ENCODE data around the gene ZIC5.

DNA sequence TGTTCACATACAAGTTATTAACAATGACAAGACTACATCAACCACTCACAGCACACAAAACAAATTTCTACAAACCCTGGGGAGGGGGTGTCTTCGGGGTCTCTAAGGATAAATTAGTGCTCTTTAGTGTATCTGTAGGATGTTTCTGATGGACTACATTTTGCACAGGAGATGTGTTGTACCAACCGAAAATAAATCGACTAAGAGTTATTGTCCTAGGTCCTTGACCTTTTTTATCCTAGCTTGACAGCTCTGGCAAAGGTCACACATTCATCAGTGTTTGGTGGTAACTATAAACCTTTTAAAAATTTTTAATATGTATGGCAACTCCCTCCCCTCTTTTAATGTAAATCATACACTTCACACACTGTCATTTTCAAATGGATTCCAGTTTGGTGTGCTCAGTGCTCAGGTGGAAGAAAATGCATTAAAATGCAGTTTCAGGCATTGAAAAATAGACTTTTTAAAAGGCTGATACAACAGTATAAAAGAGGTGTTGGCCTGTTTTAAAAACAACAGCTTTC, 7.7 kb downstream of the ZIC5 start:
- TF ChIP-seq, protein P1, sequence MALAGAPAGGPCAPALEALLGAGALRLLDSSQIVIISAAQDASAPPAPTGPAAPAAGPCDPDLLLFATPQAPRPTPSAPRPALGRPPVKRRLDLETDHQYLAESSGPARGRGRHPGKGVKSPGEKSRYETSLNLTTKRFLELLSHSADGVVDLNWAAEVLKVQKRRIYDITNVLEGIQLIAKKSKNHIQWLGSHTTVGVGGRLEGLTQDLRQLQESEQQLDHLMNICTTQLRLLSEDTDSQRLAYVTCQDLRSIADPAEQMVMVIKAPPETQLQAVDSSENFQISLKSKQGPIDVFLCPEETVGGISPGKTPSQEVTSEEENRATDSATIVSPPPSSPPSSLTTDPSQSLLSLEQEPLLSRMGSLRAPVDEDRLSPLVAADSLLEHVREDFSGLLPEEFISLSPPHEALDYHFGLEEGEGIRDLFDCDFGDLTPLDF (CRISPR knock-in tag; IDR thresholded peaks at IDR 0.05): no peak
- no peak for TF ChIP-seq CREB1 (IDR thresholded peaks at IDR 0.05)
- TF ChIP-seq CREB1 (CRISPR knock-in tag; IDR thresholded peaks at IDR 0.05): no peak
- TF ChIP-seq ONECUT2 (CRISPR knock-in tag; IDR thresholded peaks at IDR 0.05): no peak
- TF ChIP-seq, protein P2, sequence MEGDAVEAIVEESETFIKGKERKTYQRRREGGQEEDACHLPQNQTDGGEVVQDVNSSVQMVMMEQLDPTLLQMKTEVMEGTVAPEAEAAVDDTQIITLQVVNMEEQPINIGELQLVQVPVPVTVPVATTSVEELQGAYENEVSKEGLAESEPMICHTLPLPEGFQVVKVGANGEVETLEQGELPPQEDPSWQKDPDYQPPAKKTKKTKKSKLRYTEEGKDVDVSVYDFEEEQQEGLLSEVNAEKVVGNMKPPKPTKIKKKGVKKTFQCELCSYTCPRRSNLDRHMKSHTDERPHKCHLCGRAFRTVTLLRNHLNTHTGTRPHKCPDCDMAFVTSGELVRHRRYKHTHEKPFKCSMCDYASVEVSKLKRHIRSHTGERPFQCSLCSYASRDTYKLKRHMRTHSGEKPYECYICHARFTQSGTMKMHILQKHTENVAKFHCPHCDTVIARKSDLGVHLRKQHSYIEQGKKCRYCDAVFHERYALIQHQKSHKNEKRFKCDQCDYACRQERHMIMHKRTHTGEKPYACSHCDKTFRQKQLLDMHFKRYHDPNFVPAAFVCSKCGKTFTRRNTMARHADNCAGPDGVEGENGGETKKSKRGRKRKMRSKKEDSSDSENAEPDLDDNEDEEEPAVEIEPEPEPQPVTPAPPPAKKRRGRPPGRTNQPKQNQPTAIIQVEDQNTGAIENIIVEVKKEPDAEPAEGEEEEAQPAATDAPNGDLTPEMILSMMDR (CRISPR knock-in tag; IDR thresholded peaks at IDR 0.05): no peak
- TF ChIP-seq ZFY (CRISPR knock-in tag; IDR thresholded peaks at IDR 0.05): no peak
- no peak for TF ChIP-seq ATF1 (CRISPR knock-in tag; IDR thresholded peaks at IDR 0.05)
- no peak for TF ChIP-seq ELF1 (CRISPR knock-in tag; IDR thresholded peaks at IDR 0.05)
- no peak for TF ChIP-seq ZNF136 (CRISPR knock-in tag; IDR thresholded peaks at IDR 0.05; ENCODE audit: low read depth)
- TF ChIP-seq RAD21 (CRISPR knock-in tag; IDR thresholded peaks at IDR 0.05): no peak
- no peak for TF ChIP-seq SOX6 (IDR thresholded peaks at IDR 0.05)
- no peak for TF ChIP-seq SOX6 (CRISPR knock-in tag; IDR thresholded peaks at IDR 0.05)
- no peak for TF ChIP-seq MTF1 (CRISPR knock-in tag; IDR thresholded peaks at IDR 0.05)
- no peak for TF ChIP-seq AKAP8 (CRISPR knock-in tag; IDR thresholded peaks at IDR 0.05)
- TF ChIP-seq ZNF703 (CRISPR knock-in tag; IDR thresholded peaks at IDR 0.05; ENCODE audit: borderline replicate concordance): no peak
- TF ChIP-seq POLR2AphosphoS5 (IDR thresholded peaks at IDR 0.05; ENCODE audit: low read depth, low read length): no peak
